Measurements from ENCODE around the gene OTX2.
A peak's percentile ranks its signal among the peaks of the same experiment; 100 is the strongest.

OTX2 gene

GRCh38 chr14:56759633-56760032 lies 50.6 kb downstream of the OTX2 start:
- no peak overlapping the region for H3K4me3 ChIP-seq (ENCODE audit: low read length in 2 of 2)
- H4K8ac ChIP-seq (ENCODE audit: low read depth, low read length) = no peak overlapping the region
- H2BK12ac ChIP-seq (ENCODE audit: low read length) = no peak overlapping the region
- no peak overlapping the region for H2AK5ac ChIP-seq (ENCODE audit: low read depth, low read length)
- no peak overlapping the region for H3K9ac ChIP-seq (ENCODE audit: low read depth, low read length, poor library complexity)
- H2BK5ac ChIP-seq (ENCODE audit: low read length) = no peak overlapping the region
- no peak overlapping the region for H3K18ac ChIP-seq (ENCODE audit: low read length)
- H3K4me1 ChIP-seq (ENCODE audit: control insufficient read depth in 2 of 2, insufficient read depth in 1 of 2, low read depth in 1 of 2, low read length in 2 of 2) = peaks cover 0 to 8% of the 10 kb centered on the region in 2 donors
- no peak for DNase-seq (ENCODE audit: low spot score)
- no peaks in the 10 kb centered on the region for H3K79me1 ChIP-seq (ENCODE audit: low read depth, low read length)
- H2BK15ac ChIP-seq (ENCODE audit: low read length) = no peak overlapping the region
- H2AFZ ChIP-seq (ENCODE audit: low read length) = no peak overlapping the region
- no peak overlapping the region for H3K4ac ChIP-seq (ENCODE audit: low read length)
- no peaks in the 10 kb centered on the region for H3K9me3 ChIP-seq (replicated peaks in 1 of 2; ENCODE audit: control insufficient read depth in 2 of 2, insufficient read depth in 1 of 2, low read depth in 1 of 2, low read length in 2 of 2)
- no peak overlapping the region for H3K23ac ChIP-seq (ENCODE audit: low read depth, low read length, poor library complexity)
- H3K27me3 ChIP-seq (ENCODE audit: control insufficient read depth in 3 of 3, insufficient read depth in 3 of 3, low read depth in 1 of 3, low read length in 3 of 3) = peaks cover 0 to 3% (median 0%) of the 10 kb centered on the region in 3 experiments
- no peak overlapping the region for H3K4me2 ChIP-seq (ENCODE audit: insufficient read depth, low read length, poor library complexity, severe bottlenecking)
- H4K91ac ChIP-seq (ENCODE audit: low read depth, low read length, poor library complexity) = no peak overlapping the region
- no CpG with 5 or more reads among the region's 2 CpGs for WGBS, 2 donors (ENCODE audit: extremely low coverage in 2 of 2, insufficient read length in 2 of 2, insufficient replicate concordance in 1 of 2)
- H3K14ac ChIP-seq (ENCODE audit: low read length) = no peak overlapping the region
- H3K27ac ChIP-seq (replicated peaks; ENCODE audit: low read length) = no peak overlapping the region
- no peaks in the 10 kb centered on the region for H3K36me3 ChIP-seq (replicated peaks in 1 of 2; ENCODE audit: control insufficient read depth in 2 of 2, insufficient read depth in 2 of 2, low read length in 2 of 2)
- H2BK120ac ChIP-seq (ENCODE audit: low read depth, low read length) = no peak overlapping the region

GRCh38 chr14:56759094-56759493 lies 51.2 kb downstream of the OTX2 start:
- Histone ChIP-seq H2BK5ac (ENCODE audit: low read length) (no peak overlapping the region), H2BK15ac (ENCODE audit: low read length) (no peak overlapping the region), H2BK12ac (ENCODE audit: low read length) (no peak overlapping the region), H3K4ac (ENCODE audit: low read length) (no peak overlapping the region), H3K9ac (ENCODE audit: low read depth, low read length, poor library complexity) (no peak overlapping the region), H3K27ac (replicated peaks; ENCODE audit: low read length) (no peak overlapping the region), H3K23ac (ENCODE audit: low read depth, low read length, poor library complexity) (no peak overlapping the region), H4K8ac (ENCODE audit: low read depth, low read length) (no peak overlapping the region), H2AFZ (ENCODE audit: low read length) (no peak overlapping the region), H2BK120ac (ENCODE audit: low read depth, low read length) (no peak overlapping the region), H3K4me3 (ENCODE audit: low read length in 2 of 2) (no peak overlapping the region), H3K9me3 (replicated peaks in 1 of 2; ENCODE audit: control insufficient read depth in 2 of 2, insufficient read depth in 1 of 2, low read depth in 1 of 2, low read length in 2 of 2) (no peaks in the 10 kb centered on the region), H3K27me3 (ENCODE audit: control insufficient read depth in 3 of 3, insufficient read depth in 3 of 3, low read depth in 1 of 3, low read length in 3 of 3) (peaks cover 0 to 3% (median 0%) of the 10 kb centered on the region in 3 experiments), H2AK5ac (ENCODE audit: low read depth, low read length) (no peak overlapping the region), H4K91ac (ENCODE audit: low read depth, low read length, poor library complexity) (no peak overlapping the region), H3K4me2 (ENCODE audit: insufficient read depth, low read length, poor library complexity, severe bottlenecking) (no peak overlapping the region), H3K4me1 (ENCODE audit: control insufficient read depth in 2 of 2, insufficient read depth in 1 of 2, low read depth in 1 of 2, low read length in 2 of 2) (peaks cover 0 to 9% of the 10 kb centered on the region in 2 donors), H3K18ac (ENCODE audit: low read length) (no peak overlapping the region), H3K14ac (ENCODE audit: low read length) (no peak overlapping the region), H3K79me1 (ENCODE audit: low read depth, low read length) (no peaks in the 10 kb centered on the region), H3K36me3 (replicated peaks in 1 of 2; ENCODE audit: control insufficient read depth in 2 of 2, insufficient read depth in 2 of 2, low read length in 2 of 2) (no peaks in the 10 kb centered on the region)
- DNase-seq (ENCODE audit: low spot score) = no peak
- WGBS, 2 donors (ENCODE audit: extremely low coverage in 2 of 2, insufficient read length in 2 of 2, insufficient replicate concordance in 1 of 2) = no CpG with 5 or more reads among the region's 5 CpGs

GRCh38 chr14:56754921-56755320 lies 55.4 kb downstream of the OTX2 start:
- H2BK5ac ChIP-seq (ENCODE audit: low read length) = no peak overlapping the region
- H3K18ac ChIP-seq (ENCODE audit: low read length) = peak overlapping the region; percentile 6
- H2BK120ac ChIP-seq (ENCODE audit: low read depth, low read length) = no peak overlapping the region
- H3K4me3 ChIP-seq (ENCODE audit: low read length in 2 of 2) = no peak overlapping the region
- no peaks in the 10 kb centered on the region for H3K36me3 ChIP-seq (replicated peaks in 1 of 2; ENCODE audit: control insufficient read depth in 2 of 2, insufficient read depth in 2 of 2, low read length in 2 of 2)
- H3K27ac ChIP-seq (replicated peaks; ENCODE audit: low read length) = no peak overlapping the region
- H3K23ac ChIP-seq (ENCODE audit: low read depth, low read length, poor library complexity) = no peak overlapping the region
- peaks cover 0 to 6% (median 0%) of the 10 kb centered on the region in 3 experiments for H3K27me3 ChIP-seq (ENCODE audit: control insufficient read depth in 3 of 3, insufficient read depth in 3 of 3, low read depth in 1 of 3, low read length in 3 of 3)
- no peak overlapping the region for H2BK15ac ChIP-seq (ENCODE audit: low read length)
- no peak overlapping the region for H2AK5ac ChIP-seq (ENCODE audit: low read depth, low read length)
- H3K4me1 ChIP-seq (ENCODE audit: control insufficient read depth in 2 of 2, insufficient read depth in 1 of 2, low read depth in 1 of 2, low read length in 2 of 2) = peaks cover 0 to 11% of the 10 kb centered on the region in 2 donors
- no peaks in the 10 kb centered on the region for H3K79me1 ChIP-seq (ENCODE audit: low read depth, low read length)
- no peak overlapping the region for H2BK12ac ChIP-seq (ENCODE audit: low read length)
- no peak overlapping the region for H3K4ac ChIP-seq (ENCODE audit: low read length)
- H3K4me2 ChIP-seq (ENCODE audit: insufficient read depth, low read length, poor library complexity, severe bottlenecking) = no peak overlapping the region
- H3K14ac ChIP-seq (ENCODE audit: low read length) = no peak overlapping the region
- H3K9ac ChIP-seq (ENCODE audit: low read depth, low read length, poor library complexity) = no peak overlapping the region
- no CpG with 5 or more reads among the region's 3 CpGs for WGBS, 2 donors (ENCODE audit: extremely low coverage in 2 of 2, insufficient read length in 2 of 2, insufficient replicate concordance in 1 of 2)
- H4K8ac ChIP-seq (ENCODE audit: low read depth, low read length) = no peak overlapping the region
- no peak overlapping the region for H4K91ac ChIP-seq (ENCODE audit: low read depth, low read length, poor library complexity)
- no peak for DNase-seq (ENCODE audit: low spot score)
- no peak overlapping the region for H2AFZ ChIP-seq (ENCODE audit: low read length)
- H3K9me3 ChIP-seq (replicated peaks in 1 of 2; ENCODE audit: control insufficient read depth in 2 of 2, insufficient read depth in 1 of 2, low read depth in 1 of 2, low read length in 2 of 2) = no peaks in the 10 kb centered on the region

GRCh38 chr14:56753396-56753795 lies 56.9 kb downstream of the OTX2 start:
- Histone ChIP-seq H2BK120ac (ENCODE audit: low read depth, low read length) (no peak overlapping the region), H3K23ac (ENCODE audit: low read depth, low read length, poor library complexity) (no peak overlapping the region), H3K4me1 (ENCODE audit: control insufficient read depth in 2 of 2, insufficient read depth in 1 of 2, low read depth in 1 of 2, low read length in 2 of 2) (peaks cover 0 to 15% of the 10 kb centered on the region in 2 donors), H2BK5ac (ENCODE audit: low read length) (no peak overlapping the region), H3K4me3 (ENCODE audit: low read length in 2 of 2) (no peak overlapping the region), H3K79me1 (ENCODE audit: low read depth, low read length) (no peaks in the 10 kb centered on the region), H4K91ac (ENCODE audit: low read depth, low read length, poor library complexity) (no peak overlapping the region), H3K36me3 (replicated peaks in 1 of 2; ENCODE audit: control insufficient read depth in 2 of 2, insufficient read depth in 2 of 2, low read length in 2 of 2) (no peaks in the 10 kb centered on the region), H3K27ac (replicated peaks; ENCODE audit: low read length) (peak overlapping the region; percentile 88), H3K4me2 (ENCODE audit: insufficient read depth, low read length, poor library complexity, severe bottlenecking) (no peak overlapping the region), H2BK15ac (ENCODE audit: low read length) (no peak overlapping the region), H3K27me3 (ENCODE audit: control insufficient read depth in 3 of 3, insufficient read depth in 3 of 3, low read depth in 1 of 3, low read length in 3 of 3) (peaks cover 0 to 3% (median 0%) of the 10 kb centered on the region in 3 experiments), H2BK12ac (ENCODE audit: low read length) (no peak overlapping the region), H2AFZ (ENCODE audit: low read length) (no peak overlapping the region), H4K8ac (ENCODE audit: low read depth, low read length) (no peak overlapping the region), H3K9ac (ENCODE audit: low read depth, low read length, poor library complexity) (no peak overlapping the region), H2AK5ac (ENCODE audit: low read depth, low read length) (no peak overlapping the region), H3K18ac (ENCODE audit: low read length) (no peak overlapping the region), H3K9me3 (replicated peaks in 1 of 2; ENCODE audit: control insufficient read depth in 2 of 2, insufficient read depth in 1 of 2, low read depth in 1 of 2, low read length in 2 of 2) (no peaks in the 10 kb centered on the region), H3K14ac (ENCODE audit: low read length) (no peak overlapping the region), H3K4ac (ENCODE audit: low read length) (no peak overlapping the region)
- DNase-seq (ENCODE audit: low spot score) = peak; percentile 38
- WGBS, 2 donors (ENCODE audit: extremely low coverage in 2 of 2, insufficient read length in 2 of 2, insufficient replicate concordance in 1 of 2) = no CpG with 5 or more reads among the region's 3 CpGs
